HK-2 (cell line): Measurements from ENCODE around the gene TMEM131.

ENCODE experiments used
- DNase-seq: peaks from one replicate; pipeline ENCODE4 v3.0.0-alpha.2; 2018; ENCODE audit not compliant: unreplicated experiment

Gene TMEM131

GRCh38 chr2:97760480-97761049, 235.2 kb downstream of the TMEM131 start:
- DNase-seq = no peak

- no peak for DNase-seq
Observed at GRCh38 chr2:97759727-97760407, 235.9 kb downstream of the TMEM131 start.

- no peak for DNase-seq
Observed at GRCh38 chr2:97758131-97758705, 237.5 kb downstream of the TMEM131 start.

- no peak for DNase-seq
Observed at GRCh38 chr2:97757062-97757461, 238.7 kb downstream of the TMEM131 start.

- no peak for DNase-seq
Observed at GRCh38 chr2:97755491-97755890, 240.3 kb downstream of the TMEM131 start.

- no peak for DNase-seq
Observed at GRCh38 chr2:97754690-97755346, 240.9 kb downstream of the TMEM131 start.

- DNase-seq = no peak
Observed at GRCh38 chr2:97752342-97753334, 243.1 kb downstream of the TMEM131 start.

- DNase-seq = no peak
Observed at GRCh38 chr2:97751752-97752151, 244.0 kb downstream of the TMEM131 start.

- no peak for DNase-seq
Observed at GRCh38 chr2:97750017-97750416, 245.7 kb downstream of the TMEM131 start.

- no peak for DNase-seq
Observed at GRCh38 chr2:97749581-97749980, 246.2 kb downstream of the TMEM131 start.

GRCh38 chr2:97747716-97748115, 248.0 kb downstream of the TMEM131 start:
- DNase-seq = no peak

- no peak for DNase-seq
Observed at GRCh38 chr2:97747285-97747684, 248.5 kb downstream of the TMEM131 start.

GRCh38 chr2:97745474-97746174, 250.1 kb downstream of the TMEM131 start:
- DNase-seq = no peak

GRCh38 chr2:97743913-97744312, 251.8 kb downstream of the TMEM131 start:
- no peak for DNase-seq

- DNase-seq = peak; percentile 5
Observed at GRCh38 chr2:97742381-97742847, 253.3 kb downstream of the TMEM131 start.

GRCh38 chr2:97741686-97742085, 254.1 kb downstream of the TMEM131 start:
- no peak for DNase-seq

- DNase-seq = no peak
Observed at GRCh38 chr2:97741251-97741650, 254.5 kb downstream of the TMEM131 start.

GRCh38 chr2:97740590-97741182, 255.1 kb downstream of the TMEM131 start:
- DNase-seq = peak; percentile 16

GRCh38 chr2:97739893-97740245, 255.9 kb downstream of the TMEM131 start:
- DNase-seq = no peak
